GM18867 (cell line): ENCODE results near the gene MDH1B.
A peak's percentile ranks its signal among the peaks of the same experiment; 100 is the strongest.
"Not testable (repeated sequence)": the region's sequence is repeated elsewhere in the genome, so short reads cannot be mapped to it uniquely, and the experiment has no call there.

Experiments
- ATAC-seq: cut with Tn5 transposase; IDR thresholded peaks from one replicate; pipeline ENCODE4 v1.9.1; 2021; ENCODE audit warnings: mild to moderate bottlenecking, moderate library complexity; ENCODE audit not compliant: unreplicated experiment

The MDH1B gene

DNA sequence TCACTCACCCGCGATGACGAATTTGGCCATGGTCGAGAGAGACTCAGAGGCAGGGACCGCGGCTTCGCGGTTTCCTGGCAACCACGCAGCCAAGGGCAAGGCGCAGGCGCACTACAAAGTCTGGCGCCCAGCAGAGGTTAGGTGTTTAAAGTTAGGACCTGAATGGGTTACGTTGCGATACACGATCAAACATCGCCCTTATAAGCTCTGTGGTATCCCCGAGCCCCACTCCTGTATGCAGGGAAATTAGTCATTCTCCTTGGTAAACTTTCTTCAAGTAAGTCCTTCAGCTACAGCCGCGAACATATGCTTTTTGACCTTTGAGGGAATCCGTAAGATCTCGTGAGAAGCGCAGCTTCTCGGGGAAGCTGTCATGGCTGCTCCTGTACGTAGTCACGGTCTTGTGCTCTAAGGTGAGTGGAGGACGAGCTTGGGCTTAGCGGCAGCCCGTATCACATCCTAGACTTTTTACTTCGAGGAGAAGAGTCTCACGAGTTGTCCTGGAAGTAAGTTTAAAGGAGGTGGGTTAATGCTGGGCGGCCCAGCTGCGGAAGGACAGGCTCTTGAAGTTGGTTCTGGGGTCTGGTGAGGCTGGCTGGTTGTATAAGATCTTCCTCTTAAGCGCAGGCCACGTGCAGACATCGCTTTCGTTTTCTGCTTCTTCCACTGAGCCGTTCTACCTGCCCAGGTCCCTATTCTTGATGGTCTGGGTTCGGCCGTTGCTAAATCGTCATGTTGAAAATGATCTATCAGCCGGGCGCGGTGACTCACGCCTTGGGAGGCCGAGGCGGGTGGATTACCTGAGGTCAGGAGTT is at the start of gene MDH1B, which contains the start of gene FASTKD2:
Gene MDH1B (minus strand): TSS at position 87 of the 815 bp plus-strand sequence. CDS start 57 bp downstream, at position 30.
Gene FASTKD2 (plus strand): TSS at position 365 of the 815 bp plus-strand sequence. CDS start 1,088 bp downstream, outside the sequence.
- peak; percentile 92 for ATAC-seq

DNA sequence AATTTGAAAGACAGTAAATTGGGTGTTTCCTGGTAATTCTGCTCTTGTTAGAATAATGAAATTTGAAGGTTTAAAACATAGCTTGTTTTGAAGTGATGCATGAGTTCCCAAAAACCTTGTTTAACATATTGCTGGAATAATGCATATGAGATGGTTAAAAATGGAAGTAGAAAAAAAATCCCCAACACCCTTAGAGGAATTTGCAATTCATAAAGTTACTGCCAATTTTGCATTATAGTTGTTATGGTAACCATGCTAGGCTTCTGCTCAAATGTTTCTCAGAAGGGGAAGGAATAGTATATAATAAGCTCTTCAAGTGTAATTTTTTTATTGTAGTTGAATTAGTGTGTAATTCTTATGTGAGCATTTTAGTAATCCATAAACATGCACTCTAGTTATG is 49.4 kb upstream of the MDH1B start:
- no peak for ATAC-seq

DNA sequence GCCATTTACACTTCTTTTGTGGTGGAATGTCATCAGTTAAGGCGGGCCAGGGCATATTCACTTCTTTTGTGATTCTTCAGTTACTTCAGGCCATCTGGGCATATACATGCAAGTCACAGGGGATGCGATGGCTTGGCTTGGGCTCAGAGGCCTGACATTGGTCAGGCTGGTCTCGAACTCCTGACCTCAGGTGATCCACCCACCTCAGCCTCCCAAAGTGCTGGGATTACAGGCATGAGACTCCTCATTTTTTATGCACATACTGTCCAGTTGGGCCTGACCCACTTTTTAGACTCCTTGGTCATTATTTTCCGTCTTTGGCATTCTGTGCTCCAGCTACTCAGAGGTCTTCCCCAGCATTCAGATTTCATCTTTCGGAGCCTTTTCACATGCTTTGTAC is 47.3 kb upstream of the MDH1B start:
- not testable (repeated sequence) for ATAC-seq

DNA sequence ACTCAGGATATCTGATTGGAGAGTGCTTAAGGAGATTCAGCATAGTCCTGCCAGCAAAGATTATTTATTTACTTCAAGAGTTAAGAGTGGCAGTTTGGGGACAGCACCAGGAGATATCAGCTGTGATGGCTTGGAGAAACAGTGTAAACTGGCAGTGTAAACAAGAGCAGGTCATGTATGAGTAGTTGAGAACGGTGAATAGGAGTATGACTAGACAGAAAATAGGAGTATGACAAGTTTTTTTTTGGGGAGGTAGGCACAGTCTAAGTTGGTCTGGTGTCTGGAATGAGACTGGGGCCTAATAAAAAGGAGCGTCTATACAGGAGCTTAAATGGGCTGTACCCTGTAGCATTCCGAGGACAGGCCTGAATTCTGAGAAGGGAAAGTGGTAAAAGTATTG is 42.5 kb upstream of the MDH1B start:
- ATAC-seq: not testable (repeated sequence)

DNA sequence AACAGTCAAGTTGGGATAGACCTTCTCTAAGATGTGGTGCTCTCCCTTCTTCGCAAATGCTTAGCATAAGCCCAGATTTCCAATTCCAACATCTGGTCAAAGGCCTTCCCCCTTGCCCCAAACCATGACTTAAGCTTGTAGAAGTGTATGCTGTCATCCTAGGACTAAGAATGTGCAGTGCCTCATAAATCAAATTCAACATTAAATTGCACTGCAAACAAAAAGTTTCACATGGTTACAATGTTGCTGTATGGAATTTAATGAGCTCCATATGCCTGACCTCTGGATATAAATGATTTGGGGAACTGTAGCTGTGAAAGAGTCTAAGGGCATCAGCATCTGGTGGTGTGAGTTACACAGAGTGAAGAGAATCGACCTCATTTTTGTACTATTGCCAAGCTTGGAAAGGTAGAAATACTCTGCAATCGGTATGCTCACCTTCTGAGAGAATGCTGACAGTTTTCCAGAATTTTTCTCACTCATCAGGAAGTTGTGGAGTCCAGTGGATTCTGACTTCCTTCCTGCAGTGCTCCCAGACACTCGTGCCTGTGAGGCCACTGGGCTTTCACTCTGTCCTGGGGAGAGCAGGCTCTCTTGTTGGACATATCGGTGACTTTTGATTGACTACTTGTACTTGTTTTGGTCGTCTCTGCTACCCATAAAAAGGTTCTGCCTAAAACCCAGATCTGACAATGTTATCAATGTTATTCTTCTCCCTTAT is 40.9 kb upstream of the MDH1B start:
- no peak for ATAC-seq

DNA sequence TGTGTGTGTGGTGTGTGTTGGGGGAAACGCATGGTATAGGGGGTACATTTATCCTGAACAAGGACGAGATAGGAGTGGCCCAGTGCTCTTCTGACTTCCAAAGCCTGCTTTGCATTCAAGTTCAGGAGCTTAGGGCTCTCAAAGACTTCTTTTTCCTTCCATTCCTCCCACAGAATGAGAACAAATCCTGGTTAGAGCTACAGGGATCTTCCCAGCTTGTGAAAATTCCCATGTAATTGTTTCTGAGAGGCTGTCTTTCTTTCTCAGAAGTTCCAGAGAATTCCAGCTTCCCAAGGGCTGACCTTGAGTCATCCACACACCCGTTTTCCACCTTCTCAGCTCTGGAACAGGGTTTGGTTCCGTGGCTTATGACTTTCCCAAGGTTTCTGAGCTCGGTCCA is 39.2 kb upstream of the MDH1B start:
- no peak for ATAC-seq

DNA sequence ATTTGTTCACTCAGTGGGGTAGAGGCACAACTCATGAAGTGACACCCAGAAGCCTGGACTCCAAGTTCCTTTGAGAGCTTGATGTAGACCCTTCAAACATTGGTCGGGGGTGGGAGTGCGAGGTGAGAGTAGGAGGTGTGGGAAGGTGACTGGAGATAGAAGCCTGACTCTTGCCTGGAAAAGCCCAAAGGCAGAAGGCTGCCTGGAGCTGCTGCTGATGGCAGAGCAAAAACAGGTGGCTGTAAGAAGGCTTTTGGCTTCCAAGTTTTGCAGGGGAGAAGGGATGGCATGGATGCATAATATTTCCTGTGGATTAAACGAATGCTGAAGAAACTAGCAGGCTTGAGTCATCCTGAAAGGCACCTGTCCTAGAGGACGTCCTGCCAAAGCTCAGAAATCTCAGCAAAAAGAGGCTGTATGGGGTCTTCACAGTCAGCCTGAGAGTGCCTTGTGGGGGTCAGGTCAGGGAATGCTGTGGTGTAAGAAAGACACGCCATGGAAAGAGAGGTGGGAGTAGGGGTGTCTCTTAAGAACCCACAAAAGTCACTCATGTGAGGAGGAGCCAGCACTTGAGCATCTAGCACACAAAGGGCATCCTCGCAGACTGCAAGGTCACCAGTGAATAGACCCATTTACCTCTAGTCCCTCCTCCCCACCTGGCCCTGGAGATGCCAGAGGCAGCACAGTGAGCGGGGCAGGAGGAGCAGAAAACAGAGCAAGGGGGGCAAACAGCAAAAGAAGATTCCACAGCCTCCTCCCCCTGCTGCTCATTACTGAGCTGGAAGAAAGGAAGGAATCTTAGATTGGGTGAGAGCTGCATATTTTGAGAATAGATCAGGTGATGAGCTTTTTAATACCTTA is 37.8 kb upstream of the MDH1B start:
- no peak for ATAC-seq

DNA sequence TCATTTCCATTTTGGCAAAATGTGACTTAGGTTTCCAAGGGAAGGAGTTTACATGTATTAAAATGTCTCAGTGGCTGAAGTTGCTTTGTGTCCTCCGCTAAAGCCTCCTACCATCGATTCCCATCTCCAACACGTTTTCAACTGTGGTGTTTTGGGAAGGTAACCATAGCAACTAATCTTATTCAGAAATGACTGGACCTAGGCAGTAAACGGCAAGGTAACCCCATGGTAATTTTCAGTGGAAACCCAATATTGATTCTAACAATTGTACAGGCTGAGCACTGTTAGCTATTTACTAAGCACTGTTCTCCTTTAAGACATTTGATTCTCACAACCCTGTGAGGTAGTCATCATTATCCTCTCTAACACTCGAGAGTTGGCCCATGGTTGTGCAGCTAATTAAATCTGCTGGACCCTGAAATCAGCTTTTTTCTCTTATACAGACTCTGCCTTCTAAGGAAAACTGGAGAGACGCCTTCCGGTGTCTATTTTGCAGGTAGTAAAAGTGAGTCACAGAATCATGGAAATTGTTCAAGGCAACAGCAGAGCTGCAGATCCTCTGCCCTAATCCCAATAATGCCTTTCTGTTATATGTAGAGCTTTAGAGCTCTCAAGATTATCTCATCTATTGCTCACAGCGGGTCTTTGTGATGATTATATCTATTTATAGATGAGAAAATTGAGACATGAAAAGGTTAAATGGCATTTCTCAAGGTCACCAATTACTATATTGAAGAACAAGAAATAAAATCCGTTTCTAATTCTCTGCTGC is 36.5 kb upstream of the MDH1B start:
- ATAC-seq: no peak

DNA sequence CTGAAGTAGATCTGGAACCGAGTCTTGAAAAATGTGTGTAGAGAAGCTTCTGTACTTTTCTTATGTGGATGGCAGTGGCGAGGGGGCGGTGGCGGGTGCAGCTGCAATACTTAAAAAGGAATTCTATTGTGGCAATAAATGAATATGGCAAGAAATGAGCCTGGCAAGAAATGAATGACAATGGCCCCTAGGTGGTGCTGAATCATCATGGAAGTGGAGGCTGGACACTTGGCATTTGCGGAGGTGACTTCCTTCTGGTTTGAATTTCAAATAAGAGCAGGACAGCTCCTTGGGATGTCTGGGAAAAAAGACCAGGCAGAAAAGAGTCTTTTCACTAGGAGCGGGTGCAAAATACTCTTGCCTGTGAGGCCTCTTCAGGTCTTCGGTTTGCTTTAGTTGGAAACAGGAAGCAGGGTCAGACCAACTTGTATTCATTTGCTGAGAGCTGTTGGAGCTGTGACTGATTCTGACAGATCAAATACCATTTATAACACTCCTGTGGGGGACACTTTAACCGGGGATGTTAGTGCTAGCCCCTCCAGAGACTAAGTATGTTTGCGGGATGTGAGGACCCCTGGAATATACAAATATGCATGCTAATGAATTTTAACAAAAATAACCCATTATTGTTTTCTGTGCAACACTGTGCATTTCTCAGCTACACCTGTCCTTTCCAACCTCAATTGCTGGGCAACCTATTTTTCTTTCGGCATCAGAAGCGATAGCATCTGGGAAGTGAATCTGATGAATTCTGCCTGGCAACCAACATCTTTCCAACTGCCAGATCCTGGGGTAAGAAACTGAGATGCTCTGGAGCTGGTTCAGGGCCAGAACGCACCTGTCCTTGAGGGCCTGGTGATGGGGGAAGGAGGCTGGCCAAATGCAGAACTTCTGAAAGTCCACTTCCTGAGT is 35.6 kb upstream of the MDH1B start:
- ATAC-seq: peak; percentile 72

DNA sequence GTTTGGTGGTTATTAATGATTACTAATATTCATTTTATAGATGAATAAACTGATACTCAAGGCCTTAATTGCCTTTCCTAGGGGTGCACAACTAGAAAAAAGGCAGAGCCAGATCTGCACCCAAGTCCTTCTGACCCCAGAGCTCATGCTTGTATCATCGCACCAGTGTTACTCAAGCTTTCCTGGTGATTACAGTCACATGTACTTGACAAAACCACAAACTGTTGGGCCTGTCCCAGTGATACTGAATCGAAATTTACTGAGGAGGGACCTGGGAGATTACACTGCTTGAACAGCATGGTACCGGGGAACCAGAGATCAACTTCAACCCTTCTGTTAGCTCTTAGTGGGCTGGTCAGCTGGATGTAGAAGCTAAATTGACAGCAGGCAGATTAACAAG is 34.0 kb upstream of the MDH1B start:
- ATAC-seq: no peak

DNA sequence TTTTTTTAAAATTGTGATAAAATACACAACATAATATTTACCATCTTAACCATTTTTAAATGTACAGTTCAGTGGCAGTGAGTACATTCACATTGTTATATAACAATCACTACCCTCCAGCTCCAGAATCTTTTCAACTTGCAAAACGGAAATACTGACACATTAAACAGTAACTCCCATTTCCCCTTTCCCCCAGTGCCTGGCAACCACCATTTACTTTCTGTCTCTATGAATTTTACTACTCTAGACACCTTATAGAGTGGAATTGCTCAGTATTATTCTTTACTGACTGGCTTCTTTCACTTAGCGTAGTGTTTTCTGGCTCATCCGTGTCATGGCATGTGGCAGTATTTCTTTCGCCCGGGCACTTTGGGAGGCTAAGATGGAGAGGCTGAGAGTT is 32.9 kb upstream of the MDH1B start:
- peak; percentile 36 for ATAC-seq

DNA sequence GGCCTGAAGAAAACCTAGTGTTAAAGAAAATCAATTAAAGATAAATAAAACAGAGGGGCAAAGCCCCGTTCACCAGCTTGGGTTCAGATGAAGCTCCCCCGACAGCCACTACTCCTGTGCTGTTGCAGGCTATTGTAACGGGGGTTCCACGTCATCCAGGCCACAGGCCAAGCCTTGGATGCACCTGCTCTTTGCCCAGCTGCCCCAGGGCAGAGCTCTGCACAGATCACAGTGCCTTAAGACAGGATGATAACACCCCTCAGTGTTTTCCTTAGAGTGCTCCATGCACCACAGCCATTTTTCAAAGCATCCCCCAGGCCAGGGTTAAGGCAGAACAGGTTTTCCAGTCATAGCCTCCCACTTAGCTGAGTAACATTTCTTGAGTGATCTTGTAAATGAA is 32.2 kb upstream of the MDH1B start:
- ATAC-seq: no peak

DNA sequence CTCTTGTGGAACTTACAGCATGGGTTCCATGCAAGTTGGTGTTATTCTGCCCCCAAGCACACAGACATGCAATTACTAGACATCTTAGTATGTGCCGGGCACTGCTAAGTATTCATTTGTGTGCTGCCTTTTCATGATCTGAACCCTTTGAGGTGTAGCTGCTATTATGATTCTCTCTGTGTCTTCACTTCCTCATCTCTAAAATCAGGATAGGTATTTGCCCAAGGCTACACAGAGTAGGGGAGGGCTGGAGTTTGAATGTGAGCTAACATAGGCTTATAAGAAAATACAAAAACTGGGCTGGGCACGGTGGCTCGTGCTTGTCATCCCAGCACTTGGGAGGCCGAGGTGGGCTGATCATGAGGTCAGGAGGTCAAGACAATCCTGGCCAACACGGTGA is 27.5 kb upstream of the MDH1B start:
- ATAC-seq: no peak

DNA sequence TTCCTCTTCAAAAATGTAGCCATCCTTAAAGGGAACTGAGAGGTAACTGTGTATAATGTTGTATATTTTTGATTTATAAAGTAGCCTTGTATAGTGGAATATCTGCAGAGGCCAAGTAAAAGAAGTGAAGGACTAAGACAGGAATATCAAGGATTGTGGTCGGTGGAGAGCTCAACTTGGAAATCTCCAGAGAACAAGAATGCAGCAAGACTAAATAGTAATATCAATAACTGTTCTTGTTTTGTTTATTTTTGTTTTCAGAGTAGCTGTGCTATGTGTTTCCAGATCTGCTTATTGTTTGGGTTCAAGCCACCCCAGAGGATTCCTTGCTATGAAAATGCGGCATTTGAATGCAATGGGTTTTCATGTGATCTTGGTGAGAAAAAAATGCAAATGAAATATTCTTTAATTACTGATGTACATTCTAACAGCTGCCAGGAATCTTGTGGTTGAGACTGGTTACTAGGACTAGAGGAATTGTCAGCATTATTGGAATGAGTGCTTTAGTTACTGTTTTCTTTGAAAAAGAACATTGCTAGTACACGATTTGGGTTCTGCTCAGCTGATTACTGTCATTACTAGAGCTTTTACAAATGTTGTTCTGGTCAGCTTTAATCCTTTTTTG is 25.3 kb upstream of the MDH1B start:
- ATAC-seq: no peak

DNA sequence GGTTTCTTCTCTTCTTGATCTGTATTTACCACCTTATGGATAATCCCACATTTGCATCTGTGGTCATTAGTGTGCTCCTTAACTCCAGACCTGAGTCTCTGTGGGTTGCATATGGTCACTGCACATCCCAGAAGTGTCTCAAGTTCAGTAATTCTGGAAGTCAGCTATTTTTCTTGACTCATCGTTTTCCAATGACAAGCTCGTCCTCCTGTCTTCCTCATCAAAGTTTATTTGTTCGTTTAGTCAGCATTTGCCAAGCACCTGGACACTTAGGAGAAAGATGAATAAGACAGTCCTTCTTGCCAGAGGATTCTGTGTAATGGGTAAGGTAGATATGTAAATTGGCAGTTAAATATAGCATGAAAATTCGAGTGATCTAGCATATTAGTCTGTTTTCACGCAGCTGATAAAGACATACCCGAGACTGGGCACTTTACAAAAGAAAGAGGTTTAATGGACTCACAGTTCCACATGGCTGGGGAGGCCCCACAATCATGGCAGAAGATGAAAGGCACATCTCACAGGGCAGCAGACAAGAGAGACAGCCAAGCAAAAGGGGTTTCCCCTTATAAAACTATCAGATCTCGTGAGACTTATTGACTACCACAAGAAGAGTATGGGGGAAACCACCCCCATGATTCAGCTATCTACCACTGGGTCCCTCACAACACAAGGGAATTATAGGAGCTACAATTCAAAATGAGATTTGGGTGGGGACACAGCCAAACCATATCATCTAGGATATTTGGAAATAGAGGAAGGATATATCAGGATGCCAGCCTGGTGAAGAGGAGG is 19.6 kb upstream of the MDH1B start:
- ATAC-seq: no peak

DNA sequence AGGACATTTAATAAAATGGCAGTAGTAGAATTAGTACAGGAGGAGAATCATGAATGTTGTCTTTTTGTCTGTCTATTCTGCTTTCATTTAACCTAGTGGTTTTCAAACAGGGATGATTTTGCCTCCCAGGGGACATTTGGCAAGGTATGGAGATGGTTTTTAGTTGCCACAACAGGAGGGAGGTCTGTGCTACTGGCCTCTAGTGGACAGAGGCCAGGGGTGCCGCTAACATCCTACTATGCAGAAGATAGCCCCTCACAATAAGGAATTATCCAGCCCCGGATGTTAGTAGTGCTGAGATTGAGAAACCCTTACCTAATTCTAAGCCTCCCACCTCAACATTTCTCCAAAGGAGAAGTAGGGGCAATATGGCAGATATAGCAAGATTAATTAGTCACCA is 18.6 kb upstream of the MDH1B start:
- ATAC-seq: no peak

DNA sequence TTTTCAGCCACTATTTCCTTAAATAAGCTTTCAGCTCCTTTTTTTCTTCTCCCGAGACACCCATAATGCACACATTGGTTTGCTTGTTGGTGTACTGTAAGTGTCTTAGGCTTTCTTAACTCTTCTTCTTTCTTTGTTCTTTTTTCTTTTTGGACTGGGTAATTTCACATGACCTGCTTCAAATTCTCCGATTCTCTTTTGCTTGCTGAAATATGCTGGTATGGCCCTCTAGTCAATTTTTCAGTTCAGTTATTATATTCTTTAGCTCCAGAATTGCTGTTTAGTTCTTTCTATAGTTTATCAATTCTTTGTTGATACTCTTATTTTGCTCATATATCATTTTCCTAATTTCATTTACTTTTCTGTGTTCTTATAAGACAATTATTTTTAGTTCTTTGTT is 15.5 kb upstream of the MDH1B start:
- ATAC-seq: no peak

DNA sequence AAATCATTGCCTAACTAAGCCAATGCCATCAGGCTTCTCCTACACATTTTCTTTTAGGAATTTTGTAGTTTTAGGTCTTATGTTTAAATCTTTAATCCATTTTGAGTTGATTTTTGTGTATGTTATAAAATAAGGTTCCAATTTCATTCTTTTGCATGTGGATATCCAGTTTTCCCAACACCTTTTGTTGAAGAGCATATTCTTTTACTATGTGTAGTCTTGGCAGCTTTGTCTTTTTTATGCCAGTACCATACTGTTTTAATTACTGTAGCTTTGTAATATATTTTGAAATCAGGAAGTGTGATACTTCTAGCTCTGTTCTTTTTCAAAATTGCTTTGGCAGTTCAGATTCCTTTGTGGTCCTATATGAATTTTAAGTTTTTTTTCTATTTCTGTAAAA is 11.3 kb upstream of the MDH1B start:
- no peak for ATAC-seq
